T-helper 17 cell (primary cell): Measurements from ENCODE around the gene IQGAP1. TPM values are rescaled to one million over a fixed set of nuclear protein-coding genes. Genes with fewer than 3 reads are reported as not detected.
"Not testable (repeated sequence)": the region's sequence is repeated elsewhere in the genome, so short reads cannot be mapped to it uniquely, and the experiment has no call there.

ENCODE experiments used
- ATAC-seq: fragments of 150-1000 bp; cut with Tn5 transposase; 2 replicates; pipeline ENCODE4 v1.10.0; 2021; ENCODE audit warnings: mild to moderate bottlenecking, moderate library complexity
- DNase-seq, 3 donors: peaks; one replicate each; pipeline versions ENCODE4 v3.0.0 to v3.0.0-alpha.2; 2020 to 2021
- H3K9me3 ChIP-seq: one replicate; pipeline ENCODE4 v1.7.0; 2013; ENCODE audit warnings: low read length, mild to moderate bottlenecking; ENCODE audit not compliant: control insufficient read depth, poor library complexity, severe bottlenecking
- H3K27ac Mint-ChIP-seq: one replicate; pipeline ENCODE4 v1.8.0; 2022; ENCODE audit warnings: mild to moderate bottlenecking, moderate library complexity, mixed read lengths
- H3K27me3 Mint-ChIP-seq: one replicate; pipeline ENCODE4 v1.8.0; 2022; ENCODE audit warnings: mixed read lengths
- H3K36me3 Mint-ChIP-seq: one replicate; pipeline ENCODE4 v1.8.0; 2022; ENCODE audit warnings: low read depth, mixed read lengths
- H3K4me1 Mint-ChIP-seq: one replicate; pipeline ENCODE4 v1.8.0; 2022; ENCODE audit warnings: mild to moderate bottlenecking, mixed read lengths
- H3K4me3 Mint-ChIP-seq: one replicate; pipeline ENCODE4 v1.8.0; 2022; ENCODE audit warnings: mild to moderate bottlenecking, moderate library complexity, mixed read lengths
- total RNA-seq, 4 donors: library from RNA in 2 of 4; stranded (reverse) in 2 of 4; gene quantifications; one replicate each; pipeline ENCODE4 v1.2.3 and lab custom pipeline; 2022 to 2026

The IQGAP1 gene
- total RNA-seq, 2 donors from 2014 or later, result 131 to 157 TPM

DNA sequence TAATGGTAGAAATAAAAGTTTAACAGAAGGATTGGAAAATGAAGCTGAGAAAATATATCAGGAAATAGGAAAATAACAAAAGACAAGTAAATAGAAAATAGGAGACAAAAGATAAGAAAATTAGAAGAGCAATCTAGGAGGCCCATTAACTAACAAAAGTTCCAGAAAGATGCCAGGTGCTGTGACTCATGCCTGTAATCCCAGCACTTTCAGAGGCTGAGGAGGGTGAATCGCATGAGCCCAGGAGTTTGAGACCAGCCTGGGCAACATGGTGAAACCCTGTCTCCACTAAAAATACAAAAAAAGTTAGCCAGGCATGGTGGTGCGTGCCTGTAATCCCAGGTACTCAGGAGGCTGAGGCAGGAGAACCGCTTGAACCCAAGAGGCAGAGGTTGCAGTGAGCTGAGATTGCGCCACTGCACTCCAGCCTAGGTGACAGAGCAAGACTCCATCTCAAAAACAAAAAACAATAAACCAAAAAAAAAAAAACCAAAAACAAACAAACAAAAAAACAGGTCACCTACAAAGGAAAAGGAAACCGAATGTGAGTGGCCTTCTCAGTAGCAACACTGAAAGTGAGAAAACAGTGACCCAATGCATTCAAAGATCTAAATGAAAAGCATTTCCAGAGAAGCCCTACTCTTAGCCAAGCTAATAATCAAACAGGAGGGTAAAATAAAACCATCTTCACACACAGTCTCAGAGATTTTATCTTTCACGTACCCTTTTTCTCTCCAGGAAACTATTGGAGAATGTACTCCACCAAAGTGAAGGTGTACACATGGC, 136.2 kb downstream of the IQGAP1 start:
- not testable (repeated sequence) for H3K4me1 Mint-ChIP-seq, ATAC-seq, H3K27me3 Mint-ChIP-seq, H3K36me3 Mint-ChIP-seq, H3K4me3 Mint-ChIP-seq, H3K9me3 ChIP-seq, DNase-seq, H3K27ac Mint-ChIP-seq

DNA sequence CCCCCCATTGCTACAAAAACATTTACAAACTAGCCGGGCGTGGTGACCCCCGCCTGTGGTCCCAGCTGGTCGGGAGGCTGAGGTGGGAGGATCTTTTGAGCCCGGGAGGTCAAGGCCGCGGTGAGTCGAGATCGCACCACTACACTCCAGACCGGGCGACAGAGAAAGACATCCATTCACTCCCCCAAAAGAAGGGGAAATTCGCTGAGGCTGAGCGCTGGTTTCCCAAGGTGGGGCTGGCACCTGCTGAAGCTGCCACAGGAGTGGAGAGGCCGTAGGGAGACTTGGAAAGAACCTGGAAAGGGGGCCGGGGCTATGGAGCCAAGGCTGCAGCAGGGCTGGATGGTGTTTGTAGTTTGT, 140.9 kb downstream of the IQGAP1 start:
- Mint-ChIP-seq H3K4me3 (peak overlapping the region; percentile 96), H3K27ac (peak overlapping the region; percentile 93), H3K36me3 (peaks cover 3% of the 10 kb centered on the region), H3K27me3 (no peaks in the 10 kb centered on the region), H3K4me1 (peaks cover 28% of the 10 kb centered on the region)
- no peaks in the 10 kb centered on the region for H3K9me3 ChIP-seq
- DNase-seq (no peak), ATAC-seq (no peak)

DNA sequence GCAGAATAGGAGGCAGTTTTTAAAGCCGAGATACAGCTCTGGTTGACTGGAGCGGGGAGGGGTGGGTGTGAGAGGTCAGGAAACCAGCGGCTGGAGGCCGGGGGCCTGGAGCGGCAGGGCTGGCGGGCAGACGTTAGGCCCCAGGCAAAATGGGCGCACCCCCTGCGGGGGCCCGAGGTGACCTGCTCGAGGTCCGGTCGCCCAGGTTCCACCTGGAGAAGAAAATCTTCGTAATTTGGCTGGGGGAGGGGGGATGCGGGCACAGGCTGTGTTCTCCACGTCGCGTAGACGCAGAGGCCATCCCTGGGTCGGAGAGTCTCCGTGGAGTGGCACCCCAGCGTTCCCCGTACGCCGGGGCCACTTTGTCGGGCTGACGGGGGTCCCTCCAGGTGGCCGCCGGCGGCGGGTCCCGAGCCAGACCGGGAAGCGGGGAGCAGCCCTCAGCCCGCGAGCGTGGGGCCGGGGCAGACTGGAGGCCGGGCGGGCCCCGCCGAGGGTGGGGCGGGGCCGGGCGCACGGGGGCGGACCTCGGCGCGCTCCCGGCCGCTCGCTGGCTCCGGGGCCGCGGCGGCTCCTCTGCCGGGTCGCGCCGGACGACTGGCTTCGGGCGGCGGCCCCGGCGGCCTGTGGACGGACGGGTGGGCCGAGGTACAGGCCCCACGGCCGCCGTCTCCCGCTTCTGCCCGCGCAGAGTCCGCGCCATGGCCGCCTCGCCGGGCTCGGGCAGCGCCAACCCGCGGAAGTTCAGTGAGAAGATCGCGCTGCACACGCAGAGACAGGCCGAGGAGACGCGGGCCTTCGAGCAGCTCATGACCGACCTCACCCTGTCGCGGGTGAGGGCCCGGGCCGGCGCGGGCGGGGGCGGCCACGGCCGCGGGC, 141.6 kb downstream of the IQGAP1 start, which contains the start of gene CRTC3:
Gene CRTC3 (plus strand): TSS at position 553 of the 879 bp plus-strand sequence. CDS start 149 bp downstream, at position 702.
- Mint-ChIP-seq H3K4me3 (peak within 1 kb of the TSS; percentile 96), H3K4me1 (peaks cover 32% of the 10 kb centered on the region), H3K27me3 (no peaks in the 10 kb centered on the region), H3K36me3 (peaks cover 3% of the 10 kb centered on the region), H3K27ac (peak within 1 kb of the TSS; percentile 93)
- DNase-seq (peak; percentile 43 to 56 (median 52)), ATAC-seq (peak; percentile 86)
- no peaks in the 10 kb centered on the region for H3K9me3 ChIP-seq

DNA sequence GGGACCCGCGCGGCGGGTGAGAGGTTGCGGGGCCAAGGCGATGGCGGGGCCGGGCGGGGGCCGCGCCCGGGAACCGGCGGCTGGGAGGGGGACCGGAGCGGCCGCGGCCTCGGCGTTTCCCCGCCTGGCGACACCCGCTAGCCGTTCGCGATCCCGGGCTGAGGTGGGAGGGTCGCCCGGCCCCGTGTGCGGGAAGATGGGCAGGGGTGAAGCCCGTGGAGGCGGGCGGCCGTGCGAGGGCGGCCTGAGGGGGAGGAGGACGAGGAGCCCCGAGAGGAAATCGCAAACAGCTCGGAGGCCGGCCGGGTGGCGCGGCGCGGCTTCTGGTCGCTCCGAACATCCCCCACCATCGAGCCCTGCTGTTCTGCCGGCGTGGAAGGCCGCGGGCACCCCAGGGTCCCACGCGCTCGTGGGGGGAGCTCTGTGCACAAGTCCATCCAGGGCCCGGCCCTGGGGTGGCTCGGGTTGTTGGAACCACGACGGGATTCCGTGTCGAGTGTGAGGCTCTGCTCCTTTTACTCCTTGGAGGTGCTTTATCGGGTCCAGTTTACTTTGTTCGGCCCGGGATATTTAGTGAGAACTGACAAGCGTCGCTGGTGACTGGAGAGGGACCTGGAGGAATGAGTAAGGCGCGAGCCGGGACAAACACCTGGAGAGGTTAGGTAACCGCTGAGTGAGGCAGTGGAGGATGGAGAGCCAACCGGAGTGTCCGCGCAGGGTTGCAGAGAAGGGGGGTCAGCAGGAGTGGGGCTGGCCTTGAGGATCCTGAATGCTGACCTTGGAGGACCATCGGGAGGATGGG, 142.4 kb downstream of the IQGAP1 start:
- ATAC-seq, result peak; percentile 53
- peak overlapping the region; percentile 96 for H3K4me3 Mint-ChIP-seq
- peak overlapping the region; percentile 93 for H3K27ac Mint-ChIP-seq
- no peaks in the 10 kb centered on the region for H3K9me3 ChIP-seq
- peaks cover 38% of the 10 kb centered on the region for H3K4me1 Mint-ChIP-seq
- peak; percentile 15 to 26 (median 17) for DNase-seq
- no peaks in the 10 kb centered on the region for H3K27me3 Mint-ChIP-seq
- peaks cover 3% of the 10 kb centered on the region for H3K36me3 Mint-ChIP-seq

DNA sequence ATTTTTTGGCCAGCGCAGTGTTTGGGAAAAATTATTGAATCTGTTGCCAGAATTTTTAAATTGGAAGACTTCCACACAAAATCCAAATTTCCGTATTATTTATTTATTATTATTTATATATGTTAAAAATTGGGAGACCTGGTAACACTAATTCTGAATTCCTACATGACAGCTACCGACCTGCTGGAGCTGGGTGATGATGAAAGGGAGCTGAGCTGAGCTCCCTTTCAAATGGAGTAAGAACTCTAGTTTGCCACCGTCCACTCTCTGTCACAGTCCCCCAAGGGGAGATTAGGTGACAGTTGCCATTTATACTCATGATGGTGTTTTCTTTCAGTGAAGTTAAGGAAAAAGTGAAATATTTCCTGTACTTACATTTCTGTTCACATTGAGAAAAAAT, 143.1 kb downstream of the IQGAP1 start:
- peak overlapping the region; percentile 96 for H3K4me3 Mint-ChIP-seq
- peaks cover 40% of the 10 kb centered on the region for H3K4me1 Mint-ChIP-seq
- peak overlapping the region; percentile 93 for H3K27ac Mint-ChIP-seq
- no peak for ATAC-seq
- H3K27me3 Mint-ChIP-seq, result no peaks in the 10 kb centered on the region
- no peaks in the 10 kb centered on the region for H3K9me3 ChIP-seq
- H3K36me3 Mint-ChIP-seq, result peaks cover 3% of the 10 kb centered on the region
- no peak for DNase-seq

DNA sequence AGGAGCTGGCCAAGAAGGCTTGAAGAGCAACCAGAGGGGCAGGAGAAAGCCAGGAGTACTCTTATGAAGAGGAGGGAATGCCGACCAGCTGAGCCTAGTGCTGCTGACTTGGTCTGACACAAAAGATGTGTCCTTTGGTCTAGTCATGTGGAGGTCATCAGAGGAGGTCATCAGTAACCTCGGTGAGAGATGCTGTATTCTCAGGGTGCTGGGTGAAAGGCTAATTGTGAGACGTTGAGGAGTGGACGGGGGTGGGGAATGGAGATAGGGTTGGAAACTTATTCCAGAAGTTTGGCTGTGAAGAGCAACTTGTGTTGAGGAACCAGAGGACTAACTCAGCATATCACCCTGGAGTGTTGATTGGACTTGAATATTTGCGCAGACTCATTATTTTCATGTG, 147.2 kb downstream of the IQGAP1 start:
- peak overlapping the region; percentile 59 for H3K27ac Mint-ChIP-seq
- DNase-seq (no peak), ATAC-seq (no peak)
- H3K4me3 Mint-ChIP-seq, result no peak overlapping the region
- H3K36me3 Mint-ChIP-seq, result peaks cover 3% of the 10 kb centered on the region
- no peaks in the 10 kb centered on the region for H3K9me3 ChIP-seq
- no peaks in the 10 kb centered on the region for H3K27me3 Mint-ChIP-seq
- H3K4me1 Mint-ChIP-seq, result peaks cover 61% of the 10 kb centered on the region

DNA sequence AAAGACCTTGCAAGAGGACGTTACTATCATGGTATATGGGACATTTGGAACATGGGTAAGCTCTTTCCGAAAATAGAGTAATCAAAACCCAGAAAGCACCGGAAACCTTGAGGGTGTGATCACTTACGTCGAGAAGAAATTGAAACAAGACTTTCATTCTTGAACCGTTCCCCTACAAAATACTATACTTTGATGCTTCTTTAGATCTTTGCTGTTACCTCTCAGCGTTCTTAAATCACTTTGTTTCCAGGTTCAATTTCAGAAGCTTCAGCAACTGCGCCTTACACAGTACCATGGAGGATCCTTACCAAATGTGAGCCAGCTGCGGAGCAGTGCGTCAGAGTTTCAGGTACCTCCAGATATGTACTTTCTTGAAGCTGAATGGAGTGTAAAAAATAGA, 151.7 kb downstream of the IQGAP1 start:
- H3K27me3 Mint-ChIP-seq, result no peaks in the 10 kb centered on the region
- ATAC-seq (peak; percentile 82), DNase-seq (no peak)
- H3K4me3 Mint-ChIP-seq, result peak overlapping the region; percentile 93
- H3K9me3 ChIP-seq, result no peaks in the 10 kb centered on the region
- H3K36me3 Mint-ChIP-seq, result peaks cover 3% of the 10 kb centered on the region
- H3K27ac Mint-ChIP-seq, result peak overlapping the region; percentile 97
- peaks cover 52% of the 10 kb centered on the region for H3K4me1 Mint-ChIP-seq

DNA sequence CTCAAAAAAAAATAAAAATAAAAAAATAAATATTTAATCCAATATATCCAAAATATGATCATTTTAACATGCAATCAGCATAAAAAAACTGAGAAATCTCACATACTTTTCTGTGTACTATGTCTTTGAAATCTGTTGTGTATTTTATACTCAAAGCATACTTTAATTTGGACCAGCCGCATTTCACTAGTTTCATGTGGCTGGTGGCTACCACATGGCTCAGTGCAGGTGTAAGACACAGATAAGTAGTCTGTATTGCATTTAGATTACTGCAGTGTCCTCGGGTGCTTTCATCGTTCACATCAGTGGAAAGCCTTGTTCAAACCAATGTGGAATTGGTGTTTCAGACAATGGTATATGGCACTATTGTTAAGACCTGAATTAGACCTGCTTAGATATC, 152.7 kb downstream of the IQGAP1 start:
- Mint-ChIP-seq H3K4me3 (peak overlapping the region; percentile 60), H3K27me3 (no peaks in the 10 kb centered on the region), H3K27ac (peak overlapping the region; percentile 97), H3K4me1 (peaks cover 50% of the 10 kb centered on the region), H3K36me3 (peaks cover 3% of the 10 kb centered on the region)
- no peaks in the 10 kb centered on the region for H3K9me3 ChIP-seq
- ATAC-seq (no peak), DNase-seq (no peak)

DNA sequence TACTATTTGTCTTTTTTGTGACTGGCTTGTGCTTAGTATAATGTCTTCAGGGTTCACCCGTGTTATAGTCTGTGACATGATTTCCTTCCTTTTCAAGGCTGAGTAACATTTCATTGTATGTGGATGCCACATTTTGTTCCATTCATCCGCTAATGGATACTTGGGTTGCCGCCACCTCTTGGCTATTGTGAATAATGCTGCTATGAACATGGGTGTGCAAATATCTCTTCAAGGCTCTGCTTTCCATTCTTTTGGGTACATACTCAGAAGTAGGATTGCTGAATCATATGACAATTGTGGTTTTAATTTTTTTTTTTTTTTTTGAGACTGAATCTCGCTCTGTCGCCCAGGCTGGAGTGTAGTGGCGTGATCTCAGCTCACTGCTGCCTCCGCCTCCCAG, 157.1 kb downstream of the IQGAP1 start:
- no peaks in the 10 kb centered on the region for H3K9me3 ChIP-seq
- H3K27me3 Mint-ChIP-seq, result no peaks in the 10 kb centered on the region
- H3K36me3 Mint-ChIP-seq, result peaks cover 3% of the 10 kb centered on the region
- DNase-seq (no peak), ATAC-seq (no peak)
- H3K4me1 Mint-ChIP-seq, result peaks cover 39% of the 10 kb centered on the region
- no peak overlapping the region for H3K27ac Mint-ChIP-seq
- no peak overlapping the region for H3K4me3 Mint-ChIP-seq

DNA sequence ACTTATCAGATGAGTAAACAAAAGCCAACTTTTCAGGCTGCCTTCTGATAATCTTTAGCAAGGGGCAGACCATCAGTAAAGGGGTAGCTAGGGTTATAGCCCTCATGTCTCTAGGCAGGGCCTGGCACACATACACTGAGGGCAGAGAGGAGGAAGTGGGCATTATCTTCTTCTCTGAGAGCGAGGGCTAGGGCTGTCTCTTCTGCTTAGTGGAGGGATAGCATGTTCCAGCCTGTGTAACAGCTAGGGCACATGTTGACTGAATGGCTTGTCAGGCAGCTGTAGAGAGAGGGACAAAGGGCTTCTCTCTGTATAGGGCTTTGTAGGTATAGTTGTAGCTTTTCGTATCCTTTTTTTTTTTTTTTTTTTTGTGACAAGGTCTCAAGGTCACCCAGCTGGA, 159.5 kb downstream of the IQGAP1 start:
- no peaks in the 10 kb centered on the region for H3K9me3 ChIP-seq
- H3K4me3 Mint-ChIP-seq, result no peak overlapping the region
- peak; percentile 61 for ATAC-seq
- peak overlapping the region; percentile 87 for H3K27ac Mint-ChIP-seq
- H3K36me3 Mint-ChIP-seq, result peaks cover 6% of the 10 kb centered on the region
- peaks cover 40% of the 10 kb centered on the region for H3K4me1 Mint-ChIP-seq
- DNase-seq, result no peak
- no peaks in the 10 kb centered on the region for H3K27me3 Mint-ChIP-seq

DNA sequence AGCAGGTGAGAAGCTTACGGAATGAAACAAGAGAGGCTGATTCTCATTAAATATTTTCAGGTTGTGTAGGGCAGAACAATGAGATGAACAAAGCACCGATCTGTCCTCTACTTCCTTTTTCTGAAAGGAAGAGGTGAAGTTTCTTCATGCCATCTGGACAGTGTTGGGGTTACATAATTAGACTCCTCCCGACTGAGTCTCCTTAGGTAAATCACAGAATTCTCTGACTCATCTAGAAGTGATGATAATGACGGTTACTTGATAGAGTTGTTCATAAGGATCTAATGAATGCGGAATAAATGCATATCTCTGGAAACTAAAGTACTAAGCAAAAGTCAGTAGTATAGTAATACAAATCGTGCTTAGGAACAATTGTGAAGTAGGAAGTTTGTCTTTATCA, 162.9 kb downstream of the IQGAP1 start:
- Mint-ChIP-seq H3K4me1 (peaks cover 35% of the 10 kb centered on the region), H3K27ac (no peak overlapping the region)

More for the DNA sequence above, 162.9 kb downstream of the IQGAP1 start:
- Mint-ChIP-seq H3K27me3 (no peaks in the 10 kb centered on the region), H3K36me3 (peaks cover 5% of the 10 kb centered on the region), H3K4me3 (no peak overlapping the region)
- no peaks in the 10 kb centered on the region for H3K9me3 ChIP-seq
- DNase-seq, result no peak
- ATAC-seq, result peak; percentile 50
